Measurements from ENCODE around the gene NBPF12. TPM values are rescaled to one million over a fixed set of nuclear protein-coding genes. Genes with fewer than 3 reads are reported as not detected.
"Not testable (repeated sequence)": the region's sequence is repeated elsewhere in the genome, so short reads cannot be mapped to it uniquely, and the experiment has no call there.

Gene NBPF12
- total and polyA plus RNA-seq, 2 of the 8 experiments (the other 6 are each of a cell fraction or from before 2014, with no cell fraction given) = 4.6 to 6.7 TPM

DNA sequence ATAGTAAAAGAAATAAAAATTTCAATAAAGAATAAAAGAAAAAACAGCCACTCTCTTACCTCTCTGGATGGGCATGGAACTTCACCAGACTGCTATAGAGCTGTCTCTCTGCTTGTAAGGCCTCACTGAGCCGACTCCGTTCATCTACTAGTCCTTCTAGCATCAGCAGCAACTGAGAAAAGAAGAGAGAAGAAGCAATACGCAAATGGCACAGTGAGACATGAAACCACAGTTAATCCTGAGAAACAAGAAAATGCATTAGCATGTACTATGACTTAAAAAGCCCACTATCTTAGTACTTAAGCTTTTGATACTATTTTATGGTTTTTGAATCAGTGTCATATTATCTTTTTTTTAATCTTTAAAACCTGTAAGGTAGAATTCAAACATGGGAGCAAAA is 104.8 kb downstream of the NBPF12 start:
- DNase-seq (ENCODE audit: low read depth in 1 of 2, low spot score in 2 of 2); H2BK120ac ChIP-seq (replicated peaks; ENCODE audit: low read depth, low read length); H3K27ac ChIP-seq (ENCODE audit: low read depth, low read length); H2BK5ac ChIP-seq (ENCODE audit: low read depth, low read length); H3K4me2 ChIP-seq (ENCODE audit: insufficient read depth in 1 of 2, low read depth in 2 of 2, low read length in 2 of 2); CTCF ChIA-PET (ENCODE audit: partially characterized antibody); H2BK12ac ChIP-seq (ENCODE audit: low read depth, low read length); H3K79me2 ChIP-seq (ENCODE audit: control insufficient read depth in 1 of 2, insufficient read depth in 2 of 2, low read length in 2 of 2); H3K27me3 ChIP-seq (replicated peaks in 1 of 4; ENCODE audit: control insufficient read depth in 3 of 4, extremely low read depth in 1 of 4, insufficient read depth in 3 of 4, low read length in 3 of 4); H2AFZ ChIP-seq (ENCODE audit: low read length); H2BK15ac ChIP-seq (ENCODE audit: low read length); H4K5ac ChIP-seq (ENCODE audit: insufficient read length, low read depth, low read length); H3K79me1 ChIP-seq (ENCODE audit: low read depth, low read length); H3K9ac ChIP-seq (replicated peaks in 1 of 4; ENCODE audit: extremely low read depth in 1 of 4, low read depth in 3 of 4, low read length in 3 of 4); H3K56ac ChIP-seq (replicated peaks; ENCODE audit: insufficient read length, low read depth, low read length); H3K18ac ChIP-seq (ENCODE audit: extremely low read depth, low read length); H3K23ac ChIP-seq (ENCODE audit: insufficient read length); H4K8ac ChIP-seq (ENCODE audit: extremely low read depth, insufficient read depth, low read length); H3K4ac ChIP-seq (replicated peaks; ENCODE audit: insufficient read length, low read depth, low read length); H3K4me3 ChIP-seq (ENCODE audit: extremely low read depth in 1 of 4, insufficient read depth in 2 of 4, low read depth in 3 of 4, low read length in 4 of 4); H3K14ac ChIP-seq (ENCODE audit: insufficient read length); H2AK5ac ChIP-seq (ENCODE audit: low read depth, low read length); H2BK20ac ChIP-seq (ENCODE audit: low read length); H3K23me2 ChIP-seq (ENCODE audit: low read depth, low read length); FAIRE-seq; H3K4me1 ChIP-seq (replicated peaks in 1 of 4; ENCODE audit: control insufficient read depth in 3 of 4, insufficient read depth in 4 of 4, low read length in 3 of 4); H4K91ac ChIP-seq (replicated peaks; ENCODE audit: insufficient read length, low read length); H4K20me1 ChIP-seq (replicated peaks in 1 of 2; ENCODE audit: control insufficient read depth in 1 of 2, insufficient read depth in 2 of 2, low read length in 2 of 2); H3K9me3 ChIP-seq (ENCODE audit: insufficient read depth in 2 of 2, low read depth in 1 of 2, low read length in 1 of 2); H3K36me3 ChIP-seq (ENCODE audit: control insufficient read depth in 2 of 4, insufficient read depth in 4 of 4, low read length in 3 of 4): not testable (repeated sequence)
- POLR2A ChIA-PET (ENCODE audit: partially characterized antibody) = interaction anchor here (1.8 kb wide), 1 partner anchor 42 kb away, joined by 10 read pairs; no protein-coding TSS in a partner anchor
- 90% methylated on average over 3 of the region's 3 CpGs; no CpG with 5 or more reads in 1 of the 2 experiments for WGBS, 2 experiments (ENCODE audit: extremely low coverage in 1 of 2, insufficient coverage in 1 of 2, insufficient read length in 1 of 2, insufficient replicate concordance in 2 of 2, low coverage in 1 of 2, low lambda C conversion rate in 2 of 2, missing lambda C conversion rate in 1 of 2)

DNA sequence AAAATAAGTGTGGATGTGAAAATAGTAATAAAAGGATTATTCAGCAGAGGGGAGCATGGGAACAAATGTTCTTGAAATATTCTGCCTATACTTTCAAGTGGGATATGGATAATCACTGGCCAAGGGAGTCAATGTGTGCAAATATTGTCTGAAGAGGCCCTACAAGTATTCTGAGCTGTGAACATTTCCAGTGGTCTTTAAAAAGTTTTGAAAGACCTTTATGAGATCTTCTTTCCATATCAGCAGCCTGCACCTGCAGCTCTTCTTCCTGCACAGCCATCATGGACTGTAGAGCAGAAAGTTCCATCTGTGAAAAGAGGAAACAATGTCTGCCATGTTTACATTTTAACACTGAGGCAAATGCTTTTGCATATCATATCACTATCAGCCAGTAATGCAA is 106.4 kb downstream of the NBPF12 start:
- H4K8ac ChIP-seq (ENCODE audit: extremely low read depth, insufficient read depth, low read length); H2BK120ac ChIP-seq (replicated peaks; ENCODE audit: low read depth, low read length); H3K9me3 ChIP-seq (ENCODE audit: insufficient read depth in 2 of 2, low read depth in 1 of 2, low read length in 1 of 2); H3K23me2 ChIP-seq (ENCODE audit: low read depth, low read length); DNase-seq (ENCODE audit: low read depth in 1 of 2, low spot score in 2 of 2); H3K79me1 ChIP-seq (ENCODE audit: low read depth, low read length); H4K5ac ChIP-seq (ENCODE audit: insufficient read length, low read depth, low read length); H2BK12ac ChIP-seq (ENCODE audit: low read depth, low read length); H4K20me1 ChIP-seq (replicated peaks in 1 of 2; ENCODE audit: control insufficient read depth in 1 of 2, insufficient read depth in 2 of 2, low read length in 2 of 2); H3K36me3 ChIP-seq (ENCODE audit: control insufficient read depth in 2 of 4, insufficient read depth in 4 of 4, low read length in 3 of 4); H3K79me2 ChIP-seq (ENCODE audit: control insufficient read depth in 1 of 2, insufficient read depth in 2 of 2, low read length in 2 of 2); H3K4me2 ChIP-seq (ENCODE audit: insufficient read depth in 1 of 2, low read depth in 2 of 2, low read length in 2 of 2); H3K27ac ChIP-seq (ENCODE audit: low read depth, low read length); H3K14ac ChIP-seq (ENCODE audit: insufficient read length); H3K4me1 ChIP-seq (replicated peaks in 1 of 4; ENCODE audit: control insufficient read depth in 3 of 4, insufficient read depth in 4 of 4, low read length in 3 of 4); H3K18ac ChIP-seq (ENCODE audit: extremely low read depth, low read length); H4K91ac ChIP-seq (replicated peaks; ENCODE audit: insufficient read length, low read length); H2BK20ac ChIP-seq (ENCODE audit: low read length); H3K4me3 ChIP-seq (ENCODE audit: extremely low read depth in 1 of 4, insufficient read depth in 2 of 4, low read depth in 3 of 4, low read length in 4 of 4); H3K27me3 ChIP-seq (replicated peaks in 1 of 4; ENCODE audit: control insufficient read depth in 3 of 4, extremely low read depth in 1 of 4, insufficient read depth in 3 of 4, low read length in 3 of 4); H2AFZ ChIP-seq (ENCODE audit: low read length); H3K9ac ChIP-seq (replicated peaks in 1 of 4; ENCODE audit: extremely low read depth in 1 of 4, low read depth in 3 of 4, low read length in 3 of 4); CTCF ChIA-PET (ENCODE audit: partially characterized antibody); H3K56ac ChIP-seq (replicated peaks; ENCODE audit: insufficient read length, low read depth, low read length); H2AK5ac ChIP-seq (ENCODE audit: low read depth, low read length); H3K4ac ChIP-seq (replicated peaks; ENCODE audit: insufficient read length, low read depth, low read length); H2BK5ac ChIP-seq (ENCODE audit: low read depth, low read length); H3K23ac ChIP-seq (ENCODE audit: insufficient read length); H2BK15ac ChIP-seq (ENCODE audit: low read length); FAIRE-seq: not testable (repeated sequence)
- POLR2A ChIA-PET (ENCODE audit: partially characterized antibody) = interaction anchor here (1.8 kb wide), 1 partner anchor 40 kb away, joined by 10 read pairs; no protein-coding TSS in a partner anchor
